GM19023 (cell line): ENCODE data around the gene FBLN5.

ENCODE experiments used
- ATAC-seq: cut with Tn5 transposase; IDR thresholded peaks from one replicate; pipeline ENCODE4 v1.9.1; 2021; ENCODE audit warnings: mild to moderate bottlenecking, moderate library complexity; ENCODE audit not compliant: unreplicated experiment

The FBLN5 gene

GRCh38 chr14:91947475-91948184 lies at the start of gene FBLN5:
Gene FBLN5 (minus strand): TSS chr14:91947694. CDS start chr14:91947229, 465 bp downstream.
- no peak for ATAC-seq

GRCh38 chr14:91996948-91997371 lies 49.5 kb upstream of the FBLN5 start:
- no peak for ATAC-seq

GRCh38 chr14:91987192-91987591 lies 39.7 kb upstream of the FBLN5 start:
- ATAC-seq, result no peak

GRCh38 chr14:91985521-91986255 lies 38.2 kb upstream of the FBLN5 start:
- no peak for ATAC-seq

GRCh38 chr14:91985008-91985407 lies 37.5 kb upstream of the FBLN5 start:
- no peak for ATAC-seq

- no peak for ATAC-seq
Measured at GRCh38 chr14:91983588-91983987, 36.1 kb upstream of the FBLN5 start.

- ATAC-seq, result peak; percentile 77
Measured at GRCh38 chr14:91980157-91980556, 32.7 kb upstream of the FBLN5 start.

- no peak for ATAC-seq
Measured at GRCh38 chr14:91977884-91978283, 30.4 kb upstream of the FBLN5 start.

- no peak for ATAC-seq
Measured at GRCh38 chr14:91975763-91976162, 28.3 kb upstream of the FBLN5 start.

- ATAC-seq, result no peak
Measured at GRCh38 chr14:91971188-91971778, 23.8 kb upstream of the FBLN5 start.

GRCh38 chr14:91968280-91968679 lies 20.8 kb upstream of the FBLN5 start:
- ATAC-seq, result no peak

GRCh38 chr14:91964724-91965123 lies 17.2 kb upstream of the FBLN5 start:
- no peak for ATAC-seq

- ATAC-seq, result no peak
Measured at GRCh38 chr14:91964011-91964410, 16.5 kb upstream of the FBLN5 start.

- ATAC-seq, result no peak
Measured at GRCh38 chr14:91963465-91963864, 16.0 kb upstream of the FBLN5 start.

GRCh38 chr14:91961297-91962220 lies 14.1 kb upstream of the FBLN5 start:
- ATAC-seq, result no peak

- ATAC-seq, result no peak
Measured at GRCh38 chr14:91957876-91958313, 10.4 kb upstream of the FBLN5 start.

- no peak for ATAC-seq
Measured at GRCh38 chr14:91956616-91957015, 9.1 kb upstream of the FBLN5 start.

GRCh38 chr14:91955168-91955567 lies 7.7 kb upstream of the FBLN5 start:
- no peak for ATAC-seq

GRCh38 chr14:91953170-91953985 lies 5.9 kb upstream of the FBLN5 start:
- ATAC-seq, result no peak
